GM18520 (cell line): Measurements from ENCODE around the gene ARVCF.

Experiments
- ATAC-seq: cut with Tn5 transposase; IDR thresholded peaks from one replicate; pipeline ENCODE4 v1.9.1; 2021; ENCODE audit not compliant: unreplicated experiment

The ARVCF gene

GRCh38 chr22:19976671-19977070 is 40.0 kb downstream of the ARVCF start:
- ATAC-seq = no peak

GRCh38 chr22:19975707-19976035 is 41.0 kb downstream of the ARVCF start:
- no peak for ATAC-seq

- no peak for ATAC-seq
Measured at GRCh38 chr22:19974935-19975706, 41.5 kb downstream of the ARVCF start.

- no peak for ATAC-seq
Measured at GRCh38 chr22:19974268-19974861, 42.3 kb downstream of the ARVCF start.

- ATAC-seq = no peak
Measured at GRCh38 chr22:19973551-19974267, 42.9 kb downstream of the ARVCF start.

GRCh38 chr22:19972652-19973550 is 43.7 kb downstream of the ARVCF start:
- ATAC-seq = no peak

GRCh38 chr22:19972251-19972650 is 44.4 kb downstream of the ARVCF start:
- no peak for ATAC-seq

GRCh38 chr22:19971276-19972124 is 45.1 kb downstream of the ARVCF start:
- no peak for ATAC-seq

- no peak for ATAC-seq
Measured at GRCh38 chr22:19970479-19971275, 45.9 kb downstream of the ARVCF start.

- no peak for ATAC-seq
Measured at GRCh38 chr22:19970031-19970478, 46.6 kb downstream of the ARVCF start.

GRCh38 chr22:19969141-19969928 is 47.3 kb downstream of the ARVCF start:
- ATAC-seq = no peak

GRCh38 chr22:19968450-19968891 is 48.2 kb downstream of the ARVCF start:
- ATAC-seq = no peak

- no peak for ATAC-seq
Measured at GRCh38 chr22:19967850-19968449, 48.7 kb downstream of the ARVCF start.

GRCh38 chr22:19966908-19967750 is 49.5 kb downstream of the ARVCF start:
- no peak for ATAC-seq

- ATAC-seq = no peak
Measured at GRCh38 chr22:19965771-19966709, 50.6 kb downstream of the ARVCF start.
